Transverse colon (tissue), 4 donors: ENCODE measurements around the gene BOK. TPM values are rescaled to one million over a fixed set of nuclear protein-coding genes. Genes with fewer than 3 reads are reported as not detected.
A peak's percentile ranks its signal among the peaks of the same experiment; 100 is the strongest.

ENCODE experiments used
- DNase-seq: peaks from one replicate; pipeline ENCODE4 v3.0.0-alpha.2; 2019
- H3K27ac ChIP-seq, 4 donors: fragments of 200-600 bp; sonication (generic); 2 replicates each; pipeline ENCODE4 v1.5.1; 2016 to 2018; ENCODE audit warnings: inconsistent platforms in 4 of 4
- H3K27me3 ChIP-seq: fragments of 200-600 bp; sonication (generic); 2 replicates; pipeline ENCODE4 v1.5.1; 2017; ENCODE audit warnings: inconsistent platforms
- H3K36me3 ChIP-seq, 4 donors: fragments of 200-600 bp; sonication (generic); 2 replicates each; pipeline ENCODE4 v1.5.1; 2017 to 2019; ENCODE audit warnings: inconsistent platforms in 4 of 4
- H3K4me1 ChIP-seq, 4 donors: fragments of 200-600 bp; sonication (generic); 2 replicates each; pipeline ENCODE4 v1.5.1; 2017 to 2020; ENCODE audit warnings: inconsistent platforms in 4 of 4
- H3K4me3 ChIP-seq, 4 donors: fragments of 200-600 bp; sonication (generic); 1 replicate in 1 of 4; 2 replicates in 3 of 4; pipeline versions ENCODE4 v1.5.1 to v1.6.1; 2017 to 2019; ENCODE audit warnings: inconsistent platforms in 4 of 4
- H3K9me3 ChIP-seq, 2 donors: fragments of 200-600 bp; sonication (generic); 2 replicates each; pipeline ENCODE4 v1.5.1; 2017 to 2019; ENCODE audit warnings: inconsistent platforms in 2 of 2
- EP300 ChIP-seq: sonication (generic); formaldehyde crosslinking; IDR thresholded peaks from one replicate; pipeline ENCODE4 v1.6.1; 2017; ENCODE audit warnings: antibody characterized with exemption, low read depth
- POLR2A ChIP-seq: fragments of 450-650 bp; IDR thresholded peaks from one replicate; pipeline ENCODE4 v1.6.1; 2016; ENCODE audit warnings: antibody characterized with exemption, mild to moderate bottlenecking, moderate library complexity
- POLR2AphosphoS5 ChIP-seq, 3 donors: sonication (generic); formaldehyde crosslinking; IDR thresholded peaks; one replicate each; pipeline ENCODE4 v1.6.1; 2016; ENCODE audit warnings: antibody characterized with exemption in 3 of 3
- WGBS, 2 donors: methylation state at CpG; one replicate each; pipeline ENCODE4 v1.1.5; 2018; ENCODE audit warnings: low coverage in 1 of 2; 5-methylcytosine and 5-hydroxymethylcytosine counted together
- in situ Hi-C, 4 donors: fragments of 200-750 bp; cut with MboI; loops; one replicate each; pipeline versions ENCODE4 v1.15.0 to v1.15.1; 2017; ENCODE audit warnings: low sequenced_read_pairs in 3 of 4, low pct_ligation_motif_present in 1 of 4, low pct_unique_long_range_greater_than_20kb in 1 of 4
- intact Hi-C: fragments of 100-400 bp; cut with DNase I; formaldehyde crosslinking; loops from one replicate; pipeline ENCODE4 v1.15.1; 2023; ENCODE audit warnings: low total_unique reads
- total RNA-seq, 4 donors: library from RNA; depleted of rRNA; stranded (reverse); fragments of >200 nt; gene quantifications; one replicate each; pipeline ENCODE4 v1.1.0, GENCODE V29; 2016
- TF ChIP-seq, protein P1 (sequence below), 5 experiments: fragments of 200-600 bp in 3 of 5; fragments of 450-650 bp in 2 of 5; sonication (generic) in 3 of 5; IDR thresholded peaks; 1 replicate in 2 of 5; 2 replicates in 3 of 5; pipeline ENCODE4 v1.5.1; 2016 to 2017; ENCODE audit warnings: antibody characterized with exemption in 5 of 5, inconsistent platforms in 3 of 5, mild to moderate bottlenecking in 2 of 5, moderate library complexity in 1 of 5

The BOK gene
- total RNA-seq, 4 donors from 2014 or later, result 21.0 to 84.2 (median 24.4) TPM

- H3K27ac ChIP-seq, result no peak overlapping the region
- intact Hi-C loops (no loop called here), in situ Hi-C loops (no loop called here)
- TF ChIP-seq POLR2A (no peak), POLR2AphosphoS5 (IDR thresholded peaks at IDR 0.05) (no peak), EP300 (no peak)
- TF ChIP-seq, protein P1, sequence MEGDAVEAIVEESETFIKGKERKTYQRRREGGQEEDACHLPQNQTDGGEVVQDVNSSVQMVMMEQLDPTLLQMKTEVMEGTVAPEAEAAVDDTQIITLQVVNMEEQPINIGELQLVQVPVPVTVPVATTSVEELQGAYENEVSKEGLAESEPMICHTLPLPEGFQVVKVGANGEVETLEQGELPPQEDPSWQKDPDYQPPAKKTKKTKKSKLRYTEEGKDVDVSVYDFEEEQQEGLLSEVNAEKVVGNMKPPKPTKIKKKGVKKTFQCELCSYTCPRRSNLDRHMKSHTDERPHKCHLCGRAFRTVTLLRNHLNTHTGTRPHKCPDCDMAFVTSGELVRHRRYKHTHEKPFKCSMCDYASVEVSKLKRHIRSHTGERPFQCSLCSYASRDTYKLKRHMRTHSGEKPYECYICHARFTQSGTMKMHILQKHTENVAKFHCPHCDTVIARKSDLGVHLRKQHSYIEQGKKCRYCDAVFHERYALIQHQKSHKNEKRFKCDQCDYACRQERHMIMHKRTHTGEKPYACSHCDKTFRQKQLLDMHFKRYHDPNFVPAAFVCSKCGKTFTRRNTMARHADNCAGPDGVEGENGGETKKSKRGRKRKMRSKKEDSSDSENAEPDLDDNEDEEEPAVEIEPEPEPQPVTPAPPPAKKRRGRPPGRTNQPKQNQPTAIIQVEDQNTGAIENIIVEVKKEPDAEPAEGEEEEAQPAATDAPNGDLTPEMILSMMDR (IDR thresholded peaks at IDR 0.05), result no peak
- no peak overlapping the region for H3K4me3 ChIP-seq
- 91% methylated on average over 10 of the region's 11 CpGs; no CpG with 5 or more reads in 1 of the 2 donors for WGBS, 2 donors
- no peak for DNase-seq
- no peaks in the 10 kb centered on the region for H3K36me3 ChIP-seq
- peaks cover 5 to 16% (median 12%) of the 10 kb centered on the region in 4 donors for H3K4me1 ChIP-seq
- peaks cover 41% of the 10 kb centered on the region for H3K27me3 ChIP-seq
- H3K9me3 ChIP-seq, result no peaks in the 10 kb centered on the region
Measured at GRCh38 chr2:241539616-241540374, 18.8 kb upstream of the BOK start.

GRCh38 chr2:241540401-241540770, 18.2 kb upstream of the BOK start:
- Histone ChIP-seq H3K4me1 (peaks cover 5 to 16% (median 12%) of the 10 kb centered on the region in 4 donors), H3K36me3 (no peaks in the 10 kb centered on the region), H3K27me3 (peaks cover 45% of the 10 kb centered on the region), H3K9me3 (no peaks in the 10 kb centered on the region), H3K27ac (peak overlapping the region in 1 of 4 donors; percentile 56), H3K4me3 (peak overlapping the region in 3 of 4 donors; percentile 25 to 47 (median 36))
- intact Hi-C loops, result no loop called here
- WGBS, 2 donors, result 47% methylated on average over 10 of the region's 10 CpGs; no CpG with 5 or more reads in 1 of the 2 donors
- no peak for DNase-seq
- in situ Hi-C loops, result no loop called here
- no peak for TF ChIP-seq POLR2A
- TF ChIP-seq, protein P1 (IDR thresholded peaks at IDR 0.05), result no peak
- no peak for TF ChIP-seq POLR2AphosphoS5 (IDR thresholded peaks at IDR 0.05)

GRCh38 chr2:241540771-241541561, 17.6 kb upstream of the BOK start:
- H3K4me1 ChIP-seq, result peaks cover 5 to 16% (median 12%) of the 10 kb centered on the region in 4 donors
- TF ChIP-seq POLR2AphosphoS5 (IDR thresholded peaks at IDR 0.05) (no peak), EP300 (no peak), POLR2A (no peak)
- TF ChIP-seq, protein P1 (IDR thresholded peaks at IDR 0.05), result no peak
- 3 to 15% methylated on average over 5 to 37 of the region's 68 CpGs for WGBS, 2 donors
- in situ Hi-C loops, result no loop called here
- H3K4me3 ChIP-seq, result peak overlapping the region in 3 of 4 donors; percentile 25 to 47 (median 36)
- no peaks in the 10 kb centered on the region for H3K36me3 ChIP-seq
- DNase-seq, result peak; percentile 63
- H3K27ac ChIP-seq, result peak overlapping the region in 1 of 4 donors; percentile 56
- peaks cover 45% of the 10 kb centered on the region for H3K27me3 ChIP-seq
- no peaks in the 10 kb centered on the region for H3K9me3 ChIP-seq
- intact Hi-C loops, result no loop called here

DNA sequence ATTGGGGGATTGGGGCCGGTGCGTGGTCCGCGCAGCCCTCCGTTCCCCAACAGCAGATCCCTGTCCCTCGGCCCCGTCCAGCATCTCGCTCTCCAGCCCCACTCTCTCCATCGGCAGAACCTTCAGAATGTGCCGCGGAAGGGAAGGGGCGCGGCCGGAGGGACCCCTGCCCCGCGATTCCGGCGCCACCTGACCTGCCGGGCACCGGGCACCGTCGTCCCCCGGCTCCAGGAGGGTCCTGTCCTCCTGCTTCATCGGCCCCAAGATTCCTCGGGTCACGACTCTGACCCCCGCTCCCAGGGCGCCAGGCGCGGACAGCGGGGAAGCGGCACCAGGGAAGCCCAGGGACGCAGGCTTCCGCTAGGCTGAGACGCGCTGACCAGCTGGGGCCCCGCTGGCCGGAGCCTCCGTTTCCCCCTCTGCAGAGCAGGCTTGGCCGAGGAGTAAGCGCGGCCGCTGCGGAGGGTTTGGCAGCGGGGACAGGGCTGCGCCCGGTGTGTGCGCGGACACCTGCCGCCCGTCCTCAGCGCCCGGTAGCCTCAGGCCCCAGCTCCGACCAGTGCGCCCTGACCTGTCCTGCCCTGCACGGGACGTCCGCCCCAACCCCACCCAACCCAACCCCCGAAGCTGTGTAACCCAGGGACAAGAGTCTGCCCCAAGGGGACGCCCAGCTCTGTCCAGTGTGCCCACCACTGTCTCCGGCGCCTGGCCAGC, 16.8 kb upstream of the BOK start:
- H3K27ac ChIP-seq, result no peak overlapping the region
- no peaks in the 10 kb centered on the region for H3K9me3 ChIP-seq
- no peaks in the 10 kb centered on the region for H3K36me3 ChIP-seq
- H3K4me1 ChIP-seq, result peaks cover 5 to 16% (median 12%) of the 10 kb centered on the region in 4 donors
- in situ Hi-C loops (no loop called here), intact Hi-C loops (no loop called here)
- H3K27me3 ChIP-seq, result peaks cover 52% of the 10 kb centered on the region
- 51% methylated on average over 58 of the region's 62 CpGs; no CpG with 5 or more reads in 1 of the 2 donors for WGBS, 2 donors
- peak overlapping the region in 2 of 4 donors; percentile 36 to 47 for H3K4me3 ChIP-seq
- DNase-seq, result no peak
- TF ChIP-seq POLR2A (no peak), POLR2AphosphoS5 (IDR thresholded peaks at IDR 0.05) (no peak), EP300 (no peak)
- TF ChIP-seq, protein P1 (IDR thresholded peaks at IDR 0.05), result no peak
